Right atrium auricular region (tissue), 2 donors: ENCODE measurements around the gene BSN. TPM values are rescaled to one million over a fixed set of nuclear protein-coding genes. Genes with fewer than 3 reads are reported as not detected.

ENCODE experiments used
- DNase-seq: peaks from one replicate; pipeline ENCODE4 v3.0.0-alpha.2; 2019; ENCODE audit warnings: low spot score
- H3K27ac ChIP-seq, 2 donors: fragments of 200-600 bp; sonication (generic); 1 replicate in 1 of 2; 2 replicates in 1 of 2; pipeline ENCODE4 v1.5.1; 2016 to 2019
- H3K27me3 ChIP-seq, 2 donors: fragments of 200-600 bp; sonication (generic); one replicate each; pipeline versions ENCODE4 v1.5.1 to v1.6.0; 2017 to 2019
- H3K36me3 ChIP-seq: fragments of 200-600 bp; sonication (generic); one replicate; pipeline ENCODE4 v1.5.1; 2016
- H3K4me1 ChIP-seq, 2 donors: fragments of 200-600 bp; sonication (generic); one replicate each; pipeline versions ENCODE4 v1.5.1 to v1.6.0; 2017 to 2019
- H3K4me3 ChIP-seq, 2 donors: fragments of 200-600 bp; sonication (generic); 1 replicate in 1 of 2; 2 replicates in 1 of 2; pipeline ENCODE4 v1.5.1; 2017 to 2019; ENCODE audit warnings: mild to moderate bottlenecking in 1 of 2, moderate library complexity in 1 of 2
- H3K9me3 ChIP-seq, 2 donors: fragments of 200-600 bp; sonication (generic); one replicate each; pipeline ENCODE4 v1.5.1; 2019
- total RNA-seq, 2 donors: library from RNA; depleted of rRNA; stranded (reverse); fragments of >200 nt; gene quantifications; one replicate each; pipeline ENCODE4 v1.1.0, GENCODE V29; 2016
- TF ChIP-seq, protein P1 (sequence below), 2 donors: fragments of 200-600 bp; sonication (generic); IDR thresholded peaks; one replicate each; pipeline ENCODE4 v1.5.1; 2019; ENCODE audit warnings: antibody characterized with exemption in 2 of 2

The BSN gene
- total RNA-seq, 2 donors from 2014 or later: 0.41 to 0.63 TPM

DNA sequence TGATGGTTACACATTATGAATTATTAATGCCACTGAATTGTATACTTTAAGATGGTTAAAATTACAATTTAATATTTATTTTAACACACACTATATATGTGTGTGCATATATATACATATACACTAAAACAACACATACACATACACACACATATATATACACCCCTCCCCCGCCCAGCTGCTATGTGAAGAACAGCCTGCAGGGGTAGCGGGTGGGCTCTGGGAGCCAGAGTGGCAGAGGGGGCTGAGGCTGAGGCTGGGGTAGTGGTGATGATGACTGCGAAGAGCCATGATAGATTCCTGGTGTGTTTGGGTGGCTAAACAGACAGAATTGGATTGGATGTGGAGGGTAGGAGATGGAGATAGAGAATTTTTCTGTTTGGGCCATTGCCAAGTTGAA is 80.5 kb downstream of the BSN start:
- TF ChIP-seq, protein P1, sequence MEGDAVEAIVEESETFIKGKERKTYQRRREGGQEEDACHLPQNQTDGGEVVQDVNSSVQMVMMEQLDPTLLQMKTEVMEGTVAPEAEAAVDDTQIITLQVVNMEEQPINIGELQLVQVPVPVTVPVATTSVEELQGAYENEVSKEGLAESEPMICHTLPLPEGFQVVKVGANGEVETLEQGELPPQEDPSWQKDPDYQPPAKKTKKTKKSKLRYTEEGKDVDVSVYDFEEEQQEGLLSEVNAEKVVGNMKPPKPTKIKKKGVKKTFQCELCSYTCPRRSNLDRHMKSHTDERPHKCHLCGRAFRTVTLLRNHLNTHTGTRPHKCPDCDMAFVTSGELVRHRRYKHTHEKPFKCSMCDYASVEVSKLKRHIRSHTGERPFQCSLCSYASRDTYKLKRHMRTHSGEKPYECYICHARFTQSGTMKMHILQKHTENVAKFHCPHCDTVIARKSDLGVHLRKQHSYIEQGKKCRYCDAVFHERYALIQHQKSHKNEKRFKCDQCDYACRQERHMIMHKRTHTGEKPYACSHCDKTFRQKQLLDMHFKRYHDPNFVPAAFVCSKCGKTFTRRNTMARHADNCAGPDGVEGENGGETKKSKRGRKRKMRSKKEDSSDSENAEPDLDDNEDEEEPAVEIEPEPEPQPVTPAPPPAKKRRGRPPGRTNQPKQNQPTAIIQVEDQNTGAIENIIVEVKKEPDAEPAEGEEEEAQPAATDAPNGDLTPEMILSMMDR (IDR thresholded peaks at IDR 0.05): no peak
- no peak overlapping the region for H3K27ac ChIP-seq
- no peaks in the 10 kb centered on the region for H3K27me3 ChIP-seq
- no peak for DNase-seq
- H3K4me1 ChIP-seq: no peaks in the 10 kb centered on the region
- H3K4me3 ChIP-seq: no peak overlapping the region
- no peaks in the 10 kb centered on the region for H3K9me3 ChIP-seq
- H3K36me3 ChIP-seq: no peaks in the 10 kb centered on the region

DNA sequence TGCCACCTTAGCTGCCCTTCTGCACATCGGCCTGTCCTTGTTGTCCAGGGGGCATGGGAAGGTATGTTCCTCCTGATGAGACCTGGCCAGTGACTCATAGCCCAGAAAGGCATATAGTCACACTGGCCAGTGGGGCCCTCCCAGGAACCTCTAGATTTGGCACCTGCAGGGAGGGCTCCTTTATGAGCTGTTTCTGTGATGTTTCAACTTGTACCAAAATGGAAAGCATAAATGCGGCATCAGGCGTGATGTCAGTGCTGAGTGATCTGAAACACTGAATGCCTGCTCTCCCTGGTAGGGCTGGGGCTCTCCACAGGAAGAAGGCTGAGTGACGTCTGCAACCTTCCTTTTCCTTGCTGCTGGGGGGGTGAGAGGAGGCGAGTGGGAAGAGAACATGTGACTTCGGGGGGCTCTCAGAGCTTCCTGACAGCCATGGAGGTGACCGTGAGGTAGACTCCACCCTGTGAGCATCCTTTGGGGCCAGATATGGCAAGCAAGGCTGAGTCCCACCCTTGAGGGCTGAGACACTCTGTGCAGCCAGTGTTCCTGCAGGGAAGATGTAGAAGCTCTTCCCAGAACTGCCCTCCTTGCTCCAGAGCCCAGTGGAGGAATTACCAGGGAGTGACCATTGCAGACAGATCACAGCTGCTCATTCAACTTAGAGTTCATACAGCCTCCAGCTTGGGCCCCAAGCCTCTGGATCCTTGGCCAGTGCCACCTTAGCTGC is 82.8 kb downstream of the BSN start:
- Histone ChIP-seq H3K27ac (no peak overlapping the region), H3K4me1 (no peaks in the 10 kb centered on the region), H3K9me3 (no peaks in the 10 kb centered on the region), H3K27me3 (no peaks in the 10 kb centered on the region), H3K36me3 (no peaks in the 10 kb centered on the region), H3K4me3 (no peak overlapping the region)
- DNase-seq: no peak
- TF ChIP-seq, protein P1 (IDR thresholded peaks at IDR 0.05): no peak

DNA sequence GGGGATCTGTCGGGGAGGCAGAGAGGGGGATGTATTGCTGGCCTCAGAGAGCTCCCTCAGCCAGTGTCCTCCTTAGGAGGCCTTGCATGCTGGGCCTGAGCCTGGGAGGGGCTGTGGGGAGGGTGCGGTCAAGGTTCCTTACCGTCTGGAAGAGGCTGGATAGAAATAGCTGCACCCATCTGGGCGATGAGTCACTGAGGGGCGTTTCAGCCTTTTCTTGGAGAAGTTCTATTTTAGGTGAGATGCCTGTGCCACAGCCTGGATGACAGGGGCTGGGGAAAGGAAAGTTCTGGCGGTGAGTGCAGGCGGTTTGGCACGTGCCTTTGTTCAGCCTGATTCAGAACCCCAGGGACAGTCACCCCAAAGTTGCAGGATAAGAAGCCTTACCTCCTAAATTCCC is 84.2 kb downstream of the BSN start:
- no peak overlapping the region for H3K27ac ChIP-seq
- no peaks in the 10 kb centered on the region for H3K27me3 ChIP-seq
- H3K9me3 ChIP-seq: no peaks in the 10 kb centered on the region
- no peaks in the 10 kb centered on the region for H3K36me3 ChIP-seq
- H3K4me1 ChIP-seq: no peaks in the 10 kb centered on the region
- no peak overlapping the region for H3K4me3 ChIP-seq
- TF ChIP-seq, protein P1 (IDR thresholded peaks at IDR 0.05): no peak
- no peak for DNase-seq

DNA sequence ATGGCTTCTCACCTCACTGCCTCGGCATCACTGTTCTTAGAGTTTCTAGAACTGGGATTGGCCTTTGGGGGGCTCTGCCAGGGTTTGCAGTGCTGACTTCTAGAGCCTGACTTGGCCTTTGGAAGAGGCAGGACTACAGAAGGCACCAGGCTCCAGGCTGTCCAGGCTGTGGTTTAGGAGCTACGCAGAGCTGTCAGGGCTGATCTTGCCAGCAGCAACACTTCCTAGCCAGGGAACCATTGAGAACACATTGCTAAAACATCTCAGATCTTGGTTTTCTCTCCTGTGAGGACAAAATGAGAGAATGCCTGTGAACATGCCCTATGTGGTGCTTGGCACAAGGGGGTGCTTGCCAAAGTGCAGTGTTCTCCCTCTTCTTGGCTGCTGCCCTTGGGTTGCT is 85.3 kb downstream of the BSN start:
- Histone ChIP-seq H3K9me3 (no peaks in the 10 kb centered on the region), H3K27ac (no peak overlapping the region), H3K4me1 (no peaks in the 10 kb centered on the region), H3K27me3 (no peaks in the 10 kb centered on the region), H3K4me3 (no peak overlapping the region), H3K36me3 (no peaks in the 10 kb centered on the region)
- TF ChIP-seq, protein P1 (IDR thresholded peaks at IDR 0.05): no peak
- no peak for DNase-seq

DNA sequence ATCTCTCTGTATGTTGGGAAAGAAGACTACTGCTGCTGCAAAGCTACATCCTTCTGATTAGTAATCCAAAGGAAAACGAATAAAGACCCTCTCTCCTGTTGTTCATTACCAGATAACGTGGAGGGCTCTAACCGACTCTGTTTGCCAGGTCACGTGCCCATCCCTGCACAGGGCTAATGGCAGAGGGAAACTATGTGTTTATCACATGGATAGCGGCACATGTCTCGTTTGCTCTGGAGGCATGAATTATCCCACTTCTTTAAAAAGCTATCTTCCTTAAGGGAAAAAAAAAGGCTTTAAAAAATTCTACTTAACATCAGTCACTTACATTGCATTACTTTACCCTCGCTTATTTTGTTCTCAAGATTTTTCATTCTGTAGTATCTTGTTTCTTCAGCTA is 87.0 kb downstream of the BSN start:
- no peak overlapping the region for H3K4me3 ChIP-seq
- no peaks in the 10 kb centered on the region for H3K36me3 ChIP-seq
- H3K27ac ChIP-seq: no peak overlapping the region
- H3K4me1 ChIP-seq: no peaks in the 10 kb centered on the region
- no peak for DNase-seq
- no peaks in the 10 kb centered on the region for H3K27me3 ChIP-seq
- TF ChIP-seq, protein P1 (IDR thresholded peaks at IDR 0.05): no peak
- H3K9me3 ChIP-seq: no peaks in the 10 kb centered on the region
